ENCODE results near the gene MYO7B.

DNA sequence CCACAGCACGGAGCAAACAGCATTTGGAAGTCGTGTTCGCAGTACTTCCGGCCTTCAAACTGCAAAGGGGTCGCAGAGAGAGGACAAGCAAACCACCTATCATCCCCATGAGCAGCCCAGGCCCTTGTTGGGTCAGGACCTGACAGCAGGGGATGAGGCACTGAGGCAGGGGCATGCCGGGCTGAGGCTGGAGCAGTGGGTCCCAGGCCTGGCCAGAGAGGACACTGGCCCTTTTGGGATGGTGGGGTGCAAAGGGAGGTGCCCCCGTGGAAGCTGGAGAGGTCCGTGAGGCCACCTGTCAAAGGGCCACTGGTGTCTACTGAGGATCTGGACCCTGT lies 119.3 kb downstream of the MYO7B start:
- TF ChIP-seq POLR2A (IDR thresholded peaks at IDR 0.05; ENCODE audit: low read length) = no peak
- TF ChIP-seq GATA1 (IDR thresholded peaks at IDR 0.05; ENCODE audit: low read depth, low read length) = no peak

Data from erythroblast (primary cell).